GM12872 (cell line): ENCODE measurements around the gene KCNC3.

Experiments
- CTCF ChIP-seq: IDR thresholded peaks from 3 replicates; pipeline ENCODE4 v1.5.1; 2011; ENCODE audit warnings: low read depth, mild to moderate bottlenecking, low read length, moderate library complexity; ENCODE audit not compliant: insufficient read depth

Gene KCNC3

GRCh38 chr19:50341091-50341564, 12.0 kb upstream of the KCNC3 start:
- no peak for TF ChIP-seq CTCF

- no peak for TF ChIP-seq CTCF
Measured at GRCh38 chr19:50340331-50340730, 11.2 kb upstream of the KCNC3 start.

- no peak for TF ChIP-seq CTCF
Measured at GRCh38 chr19:50334741-50335421, 5.7 kb upstream of the KCNC3 start.

- TF ChIP-seq CTCF, result no peak
Measured at GRCh38 chr19:50333737-50334617, 4.8 kb upstream of the KCNC3 start.

GRCh38 chr19:50333235-50333736, 4.1 kb upstream of the KCNC3 start:
- TF ChIP-seq CTCF, result no peak

GRCh38 chr19:50332244-50333038, 3.3 kb upstream of the KCNC3 start:
- no peak for TF ChIP-seq CTCF

GRCh38 chr19:50331994-50332243, 2.7 kb upstream of the KCNC3 start:
- TF ChIP-seq CTCF, result no peak
